ENCODE data around the gene RAB24. TPM values are rescaled to one million over a fixed set of nuclear protein-coding genes. Genes with fewer than 3 reads are reported as not detected.

RAB24 gene
- total RNA-seq, 1 experiment from 2014 or later = 14.9 TPM

GRCh38 chr5:177334781-177335700 is 31.5 kb upstream of the RAB24 start:
- DNase-seq (ENCODE audit: low read depth, low spot score) = no peak
- in situ Hi-C loops (cut with HindIII; ENCODE audit: low pct_unique_long_range_greater_than_20kb, low sequenced_read_pairs) = no loop called here

- in situ Hi-C loops (cut with HindIII; ENCODE audit: low pct_unique_long_range_greater_than_20kb, low sequenced_read_pairs) = no loop called here
- no peak for DNase-seq (ENCODE audit: low read depth, low spot score)
Observed at GRCh38 chr5:177334155-177334551, 30.6 kb upstream of the RAB24 start.

GRCh38 chr5:177333420-177334154 is 30.1 kb upstream of the RAB24 start:
- in situ Hi-C loops (cut with HindIII; ENCODE audit: low pct_unique_long_range_greater_than_20kb, low sequenced_read_pairs) = no loop called here
- DNase-seq (ENCODE audit: low read depth, low spot score) = no peak

GRCh38 chr5:177332896-177333260 is 29.4 kb upstream of the RAB24 start:
- no peak for DNase-seq (ENCODE audit: low read depth, low spot score)
- in situ Hi-C loops (cut with HindIII; ENCODE audit: low pct_unique_long_range_greater_than_20kb, low sequenced_read_pairs) = no loop called here

GRCh38 chr5:177332031-177332895 is 28.7 kb upstream of the RAB24 start:
- in situ Hi-C loops (cut with HindIII; ENCODE audit: low pct_unique_long_range_greater_than_20kb, low sequenced_read_pairs) = no loop called here
- DNase-seq (ENCODE audit: low read depth, low spot score) = no peak

DNA sequence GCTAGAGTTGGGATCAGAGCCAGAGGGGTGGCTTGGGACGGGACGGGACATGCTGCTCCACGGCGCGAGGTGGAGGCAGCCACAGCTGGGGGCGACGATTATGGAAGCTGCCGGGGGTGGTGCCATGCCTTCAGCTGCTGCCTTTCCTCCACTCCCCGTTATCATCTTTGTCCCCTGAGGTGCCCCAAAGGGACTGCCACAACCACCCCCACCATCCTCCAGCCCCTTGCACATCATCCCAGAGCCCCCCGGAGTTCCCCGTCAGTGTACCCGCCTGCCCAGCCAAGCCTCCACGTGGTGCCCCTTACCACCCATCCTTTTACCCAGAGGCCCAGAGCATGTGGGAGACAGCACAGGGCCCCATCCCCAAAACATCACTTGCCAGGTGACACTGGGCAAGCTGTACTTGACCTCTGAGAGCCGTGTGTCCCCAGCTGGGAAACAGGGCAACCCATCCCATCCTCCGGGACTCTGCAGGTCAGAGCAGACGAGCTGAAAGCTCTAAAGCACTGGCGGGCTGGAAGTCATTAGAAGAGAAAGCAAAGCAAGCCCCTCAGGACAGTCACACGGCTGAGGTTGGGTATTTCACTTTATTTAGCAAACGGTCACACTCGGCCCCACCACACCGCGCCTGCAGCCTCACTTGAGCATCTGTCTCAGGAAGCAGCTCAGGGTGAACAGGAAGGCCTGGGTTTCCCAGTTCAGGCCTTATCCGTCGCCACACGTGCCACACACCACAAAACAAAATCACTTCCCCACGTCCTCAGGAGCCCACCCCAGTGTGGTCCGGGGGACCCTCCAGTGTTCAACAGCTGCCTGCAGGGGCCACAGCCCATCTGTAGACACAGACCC is 27.7 kb upstream of the RAB24 start:
- DNase-seq (ENCODE audit: low read depth, low spot score) = no peak
- in situ Hi-C loops (cut with HindIII; ENCODE audit: low pct_unique_long_range_greater_than_20kb, low sequenced_read_pairs) = no loop called here

- in situ Hi-C loops (cut with HindIII; ENCODE audit: low pct_unique_long_range_greater_than_20kb, low sequenced_read_pairs) = no loop called here
- no peak for DNase-seq (ENCODE audit: low read depth, low spot score)
Observed at GRCh38 chr5:177329883-177330282, 26.4 kb upstream of the RAB24 start.

DNA sequence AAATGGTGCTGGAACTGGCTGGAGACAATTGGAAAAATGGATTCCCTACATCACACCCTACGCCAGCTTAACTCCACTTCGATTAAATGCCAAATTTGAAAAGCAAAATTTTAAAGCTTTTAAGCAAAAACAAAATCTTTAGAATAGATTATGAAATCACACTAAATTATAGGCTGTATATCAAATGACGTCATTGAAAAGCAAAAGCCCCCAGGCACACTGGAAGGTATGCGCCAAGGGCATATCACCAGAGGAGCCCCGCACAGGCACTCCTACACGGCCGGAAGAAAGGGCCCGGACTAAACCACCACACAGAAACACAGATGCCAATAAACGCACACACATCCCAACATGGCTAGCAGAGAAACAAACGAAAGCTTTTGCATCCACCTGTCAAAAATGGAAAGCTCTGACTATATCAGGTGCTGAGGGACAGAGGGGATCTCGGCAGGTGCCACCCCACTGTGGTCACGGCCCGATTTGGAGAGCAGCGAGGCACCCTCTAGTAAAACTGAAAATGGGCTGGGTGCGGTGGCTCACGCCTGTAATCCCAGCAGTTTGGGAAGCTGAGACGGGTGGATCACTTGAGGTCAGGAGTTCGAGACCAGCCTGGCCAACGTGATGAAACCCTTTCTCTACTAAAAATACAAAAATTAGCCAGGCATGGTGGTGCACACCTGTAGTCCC is 25.2 kb upstream of the RAB24 start:
- in situ Hi-C loops (cut with HindIII; ENCODE audit: low pct_unique_long_range_greater_than_20kb, low sequenced_read_pairs) = no loop called here
- DNase-seq (ENCODE audit: low read depth, low spot score) = no peak

- no peak for DNase-seq (ENCODE audit: low read depth, low spot score)
- in situ Hi-C loops (cut with HindIII; ENCODE audit: low pct_unique_long_range_greater_than_20kb, low sequenced_read_pairs) = no loop called here
Observed at GRCh38 chr5:177327539-177328522, 24.3 kb upstream of the RAB24 start.

- in situ Hi-C loops (cut with HindIII; ENCODE audit: low pct_unique_long_range_greater_than_20kb, low sequenced_read_pairs) = no loop called here
- DNase-seq (ENCODE audit: low read depth, low spot score) = no peak
Observed at GRCh38 chr5:177325868-177326381, 22.4 kb upstream of the RAB24 start.

- DNase-seq (ENCODE audit: low read depth, low spot score) = no peak
- in situ Hi-C loops (cut with HindIII; ENCODE audit: low pct_unique_long_range_greater_than_20kb, low sequenced_read_pairs) = no loop called here
Observed at GRCh38 chr5:177320879-177321278, 17.4 kb upstream of the RAB24 start.

- in situ Hi-C loops (cut with HindIII; ENCODE audit: low pct_unique_long_range_greater_than_20kb, low sequenced_read_pairs) = no loop called here
- DNase-seq (ENCODE audit: low read depth, low spot score) = no peak
Observed at GRCh38 chr5:177319913-177320588, 16.5 kb upstream of the RAB24 start.

- in situ Hi-C loops (cut with HindIII; ENCODE audit: low pct_unique_long_range_greater_than_20kb, low sequenced_read_pairs) = no loop called here
- DNase-seq (ENCODE audit: low read depth, low spot score) = peak; percentile 74
Observed at GRCh38 chr5:177317959-177318377, 14.4 kb upstream of the RAB24 start.

GRCh38 chr5:177316005-177316404 is 12.5 kb upstream of the RAB24 start:
- DNase-seq (ENCODE audit: low read depth, low spot score) = no peak
- in situ Hi-C loops (cut with HindIII; ENCODE audit: low pct_unique_long_range_greater_than_20kb, low sequenced_read_pairs) = no loop called here

DNA sequence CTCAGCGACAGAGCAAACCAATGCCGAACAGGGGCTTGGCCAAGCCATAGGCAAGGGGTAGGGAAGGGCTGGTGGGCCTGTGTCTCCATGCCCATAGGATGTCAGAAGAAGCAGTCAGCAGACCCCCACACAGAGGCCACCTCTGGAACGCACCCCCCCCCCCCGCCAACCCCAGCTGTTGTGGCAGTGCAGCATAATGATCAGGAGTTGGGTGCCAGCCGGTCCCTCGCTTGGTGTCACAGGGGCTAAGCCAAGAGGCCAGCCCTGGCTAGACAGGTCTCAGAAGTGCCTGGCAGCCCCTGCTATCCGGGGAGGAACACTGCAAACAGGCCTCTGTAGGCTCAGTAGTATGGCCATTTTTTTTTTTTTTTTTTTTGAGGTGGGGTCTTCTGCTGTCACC is 11.9 kb upstream of the RAB24 start:
- in situ Hi-C loops (cut with HindIII; ENCODE audit: low pct_unique_long_range_greater_than_20kb, low sequenced_read_pairs) = no loop called here
- DNase-seq (ENCODE audit: low read depth, low spot score) = no peak

Data from SK-MEL-5 (cell line).